ENCODE results near the gene OAT. TPM values are rescaled to one million over a fixed set of nuclear protein-coding genes. Genes with fewer than 3 reads are reported as not detected.
A peak's percentile ranks its signal among the peaks of the same experiment; 100 is the strongest.

Gene OAT
- total RNA-seq, 1 donor from 2014 or later, result 119 TPM

DNA sequence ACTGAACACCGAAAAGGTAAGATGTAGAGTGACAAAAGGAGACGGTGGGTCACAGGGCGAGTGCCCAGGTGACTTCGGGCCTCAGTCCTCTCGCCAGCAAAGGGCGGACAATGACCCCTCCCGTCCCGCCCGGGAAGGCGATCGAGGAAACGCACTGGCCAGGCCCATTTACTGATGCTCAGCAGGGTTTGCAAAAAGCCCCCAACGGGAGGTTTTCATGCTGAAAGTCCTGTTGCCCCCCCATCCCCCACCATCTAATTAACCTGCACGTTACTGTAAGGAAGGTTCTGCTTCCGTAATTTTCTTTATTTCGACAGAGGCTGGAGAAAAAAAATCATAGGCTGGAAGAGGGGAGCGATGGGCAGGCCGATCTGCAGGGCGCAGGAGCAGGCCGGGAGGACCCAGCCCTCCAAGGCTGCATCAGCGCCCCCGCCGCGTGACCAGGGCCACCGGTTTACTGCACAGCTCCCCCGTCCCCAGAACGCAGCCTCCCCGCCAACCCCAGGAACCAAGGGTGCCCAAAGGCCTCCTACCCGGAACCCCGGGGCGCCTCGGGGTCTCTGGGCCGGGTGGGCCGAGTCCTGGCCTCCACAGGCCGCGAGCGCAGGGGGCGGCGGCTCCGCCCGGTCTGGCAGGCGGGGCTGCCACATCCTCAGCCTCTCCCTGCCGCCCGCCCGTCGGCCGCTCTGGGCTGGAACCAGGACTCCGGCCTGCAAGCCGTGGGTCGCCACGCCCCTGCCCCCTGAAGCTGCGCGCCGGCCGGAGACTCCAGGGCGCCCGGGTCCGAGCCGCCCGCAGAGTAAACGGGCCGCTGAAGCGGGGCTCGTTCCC, 613 bp downstream of the OAT start:
- Mint-ChIP-seq H3K27me3 (ENCODE audit: low read depth, unreplicated experiment) (peaks cover 19% of the 10 kb centered on the region), H3K27ac (ENCODE audit: unreplicated experiment) (peak overlapping the region; percentile 87), H3K36me3 (ENCODE audit: low read depth, unreplicated experiment) (no peaks in the 10 kb centered on the region), H3K4me3 (ENCODE audit: unreplicated experiment) (peak overlapping the region; percentile 94), H3K4me1 (ENCODE audit: low read depth, unreplicated experiment) (peaks cover 14% of the 10 kb centered on the region), H3K9me3 (ENCODE audit: unreplicated experiment) (peaks cover 2% of the 10 kb centered on the region)
- Histone ChIP-seq H3K27ac (ENCODE audit: low read depth, low read length) (peak overlapping the region; percentile 64), H3K36me3 (ENCODE audit: insufficient read depth, low read length) (no peaks in the 10 kb centered on the region), H3K9ac (ENCODE audit: low read length) (peak overlapping the region; percentile 82), H3K79me2 (ENCODE audit: insufficient read depth, low read length) (peaks cover 52% of the 10 kb centered on the region), H3K4me1 (ENCODE audit: insufficient read depth, low read length) (peaks cover 12% of the 10 kb centered on the region), H3K27me3 (ENCODE audit: insufficient read depth, low read length) (peaks cover 11% of the 10 kb centered on the region), H3K9me3 (ENCODE audit: insufficient read depth, low read depth, low read length) (no peaks in the 10 kb centered on the region), H3K4me2 (ENCODE audit: low read length) (peak overlapping the region; percentile 89), H2AFZ (ENCODE audit: low read depth, low read length) (peak overlapping the region; percentile 53), H3K4me3 (ENCODE audit: insufficient read depth, low read depth, low read length) (peak overlapping the region; percentile 80), H4K20me1 (ENCODE audit: insufficient read depth, low read length) (peaks cover 49% of the 10 kb centered on the region)
- FAIRE-seq, result no peak
- TF ChIP-seq EZH2 (IDR thresholded peaks at IDR 0.05; ENCODE audit: insufficient read depth, low read length), result no peak
- TF ChIP-seq, protein P1, sequence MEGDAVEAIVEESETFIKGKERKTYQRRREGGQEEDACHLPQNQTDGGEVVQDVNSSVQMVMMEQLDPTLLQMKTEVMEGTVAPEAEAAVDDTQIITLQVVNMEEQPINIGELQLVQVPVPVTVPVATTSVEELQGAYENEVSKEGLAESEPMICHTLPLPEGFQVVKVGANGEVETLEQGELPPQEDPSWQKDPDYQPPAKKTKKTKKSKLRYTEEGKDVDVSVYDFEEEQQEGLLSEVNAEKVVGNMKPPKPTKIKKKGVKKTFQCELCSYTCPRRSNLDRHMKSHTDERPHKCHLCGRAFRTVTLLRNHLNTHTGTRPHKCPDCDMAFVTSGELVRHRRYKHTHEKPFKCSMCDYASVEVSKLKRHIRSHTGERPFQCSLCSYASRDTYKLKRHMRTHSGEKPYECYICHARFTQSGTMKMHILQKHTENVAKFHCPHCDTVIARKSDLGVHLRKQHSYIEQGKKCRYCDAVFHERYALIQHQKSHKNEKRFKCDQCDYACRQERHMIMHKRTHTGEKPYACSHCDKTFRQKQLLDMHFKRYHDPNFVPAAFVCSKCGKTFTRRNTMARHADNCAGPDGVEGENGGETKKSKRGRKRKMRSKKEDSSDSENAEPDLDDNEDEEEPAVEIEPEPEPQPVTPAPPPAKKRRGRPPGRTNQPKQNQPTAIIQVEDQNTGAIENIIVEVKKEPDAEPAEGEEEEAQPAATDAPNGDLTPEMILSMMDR (IDR thresholded peaks at IDR 0.05; ENCODE audit: insufficient read depth, low read depth, low read length), result no peak
- DNase-seq (ENCODE audit: low read depth), result peak; percentile 45

DNA sequence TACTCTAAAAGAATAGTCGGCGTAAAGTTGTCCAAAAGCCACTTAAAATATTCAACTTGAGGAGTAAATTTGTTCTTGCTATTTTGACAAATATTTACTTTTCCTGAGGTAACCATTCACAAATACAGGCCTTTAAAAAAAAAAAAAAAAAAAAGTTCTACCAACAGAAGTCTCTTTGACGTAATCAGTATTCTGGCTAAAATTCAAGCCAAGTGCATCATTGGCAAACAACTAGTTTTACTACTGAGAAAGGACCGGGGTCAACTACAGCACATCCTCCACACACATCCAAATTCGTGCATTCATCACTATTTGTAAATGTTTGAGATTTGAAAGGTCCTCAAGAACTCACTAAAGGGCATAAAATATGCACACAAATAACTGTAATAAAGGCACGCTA, 2.0 kb downstream of the OAT start:
- H2AFZ ChIP-seq (ENCODE audit: low read depth, low read length), result no peak overlapping the region
- H3K4me2 ChIP-seq (ENCODE audit: low read length), result peak overlapping the region; percentile 89
- peaks cover 6% of the 10 kb centered on the region for H3K27me3 ChIP-seq (ENCODE audit: insufficient read depth, low read length)
- peak; percentile 47 for DNase-seq (ENCODE audit: low read depth)
- H3K36me3 Mint-ChIP-seq (ENCODE audit: low read depth, unreplicated experiment), result peaks cover 3% of the 10 kb centered on the region
- no peak overlapping the region for H3K9ac ChIP-seq (ENCODE audit: low read length)
- peaks cover 66% of the 10 kb centered on the region for H3K79me2 ChIP-seq (ENCODE audit: insufficient read depth, low read length)
- peaks cover 14% of the 10 kb centered on the region for H3K4me1 Mint-ChIP-seq (ENCODE audit: low read depth, unreplicated experiment)
- H4K20me1 ChIP-seq (ENCODE audit: insufficient read depth, low read length), result peaks cover 63% of the 10 kb centered on the region
- H3K27ac ChIP-seq (ENCODE audit: low read depth, low read length), result no peak overlapping the region
- TF ChIP-seq, protein P1 (IDR thresholded peaks at IDR 0.05; ENCODE audit: insufficient read depth, low read depth, low read length), result no peak
- no peak for TF ChIP-seq EZH2 (IDR thresholded peaks at IDR 0.05; ENCODE audit: insufficient read depth, low read length)
- peaks cover 12% of the 10 kb centered on the region for H3K4me1 ChIP-seq (ENCODE audit: insufficient read depth, low read length)
- H3K9me3 Mint-ChIP-seq (ENCODE audit: unreplicated experiment), result peaks cover 2% of the 10 kb centered on the region
- no peaks in the 10 kb centered on the region for H3K36me3 ChIP-seq (ENCODE audit: insufficient read depth, low read length)
- H3K27me3 Mint-ChIP-seq (ENCODE audit: low read depth, unreplicated experiment), result peaks cover 13% of the 10 kb centered on the region
- FAIRE-seq, result no peak
- no peak overlapping the region for H3K4me3 ChIP-seq (ENCODE audit: insufficient read depth, low read depth, low read length)
- H3K27ac Mint-ChIP-seq (ENCODE audit: unreplicated experiment), result no peak overlapping the region
- H3K4me3 Mint-ChIP-seq (ENCODE audit: unreplicated experiment), result peak overlapping the region; percentile 94
- H3K9me3 ChIP-seq (ENCODE audit: insufficient read depth, low read depth, low read length), result no peaks in the 10 kb centered on the region

DNA sequence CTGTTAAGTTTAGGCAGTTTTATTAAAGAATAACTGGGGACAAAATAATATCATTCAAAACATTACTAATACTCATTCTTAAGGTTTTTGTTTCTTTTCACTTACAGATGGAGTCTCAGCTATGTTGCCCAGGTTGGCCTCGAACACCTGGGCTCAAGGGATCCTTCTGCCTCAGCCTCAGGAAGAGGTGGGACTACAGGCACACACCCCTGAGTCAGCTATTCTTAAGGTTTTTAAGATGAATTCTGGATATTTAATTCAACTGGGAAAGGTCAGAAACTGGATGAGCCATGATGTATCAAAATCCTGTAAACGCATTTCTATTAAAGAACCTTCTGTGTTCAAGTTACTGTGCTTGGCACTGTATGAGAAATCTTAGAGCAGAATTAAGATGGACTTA, 3.5 kb downstream of the OAT start:
- Histone ChIP-seq H3K9me3 (ENCODE audit: insufficient read depth, low read depth, low read length) (no peaks in the 10 kb centered on the region), H3K9ac (ENCODE audit: low read length) (no peak overlapping the region), H3K4me1 (ENCODE audit: insufficient read depth, low read length) (peaks cover 12% of the 10 kb centered on the region), H2AFZ (ENCODE audit: low read depth, low read length) (no peak overlapping the region), H3K36me3 (ENCODE audit: insufficient read depth, low read length) (peaks cover 7% of the 10 kb centered on the region), H3K27ac (ENCODE audit: low read depth, low read length) (no peak overlapping the region), H3K4me3 (ENCODE audit: insufficient read depth, low read depth, low read length) (no peak overlapping the region), H3K79me2 (ENCODE audit: insufficient read depth, low read length) (peaks cover 75% of the 10 kb centered on the region), H3K4me2 (ENCODE audit: low read length) (no peak overlapping the region), H4K20me1 (ENCODE audit: insufficient read depth, low read length) (peaks cover 74% of the 10 kb centered on the region), H3K27me3 (ENCODE audit: insufficient read depth, low read length) (no peaks in the 10 kb centered on the region)
- Mint-ChIP-seq H3K27ac (ENCODE audit: unreplicated experiment) (no peak overlapping the region), H3K27me3 (ENCODE audit: low read depth, unreplicated experiment) (peaks cover 5% of the 10 kb centered on the region), H3K4me1 (ENCODE audit: low read depth, unreplicated experiment) (peaks cover 14% of the 10 kb centered on the region), H3K9me3 (ENCODE audit: unreplicated experiment) (peaks cover 2% of the 10 kb centered on the region), H3K36me3 (ENCODE audit: low read depth, unreplicated experiment) (peaks cover 9% of the 10 kb centered on the region), H3K4me3 (ENCODE audit: unreplicated experiment) (no peak overlapping the region)
- TF ChIP-seq EZH2 (IDR thresholded peaks at IDR 0.05; ENCODE audit: insufficient read depth, low read length), result no peak
- TF ChIP-seq, protein P1 (IDR thresholded peaks at IDR 0.05; ENCODE audit: insufficient read depth, low read depth, low read length), result no peak
- FAIRE-seq (no peak), DNase-seq (ENCODE audit: low read depth) (no peak)
